ENCODE data around the gene ETV3. TPM values are rescaled to one million over a fixed set of nuclear protein-coding genes. Genes with fewer than 3 reads are reported as not detected.

Gene ETV3
- total RNA-seq, 1 donor = 15.9 TPM

DNA sequence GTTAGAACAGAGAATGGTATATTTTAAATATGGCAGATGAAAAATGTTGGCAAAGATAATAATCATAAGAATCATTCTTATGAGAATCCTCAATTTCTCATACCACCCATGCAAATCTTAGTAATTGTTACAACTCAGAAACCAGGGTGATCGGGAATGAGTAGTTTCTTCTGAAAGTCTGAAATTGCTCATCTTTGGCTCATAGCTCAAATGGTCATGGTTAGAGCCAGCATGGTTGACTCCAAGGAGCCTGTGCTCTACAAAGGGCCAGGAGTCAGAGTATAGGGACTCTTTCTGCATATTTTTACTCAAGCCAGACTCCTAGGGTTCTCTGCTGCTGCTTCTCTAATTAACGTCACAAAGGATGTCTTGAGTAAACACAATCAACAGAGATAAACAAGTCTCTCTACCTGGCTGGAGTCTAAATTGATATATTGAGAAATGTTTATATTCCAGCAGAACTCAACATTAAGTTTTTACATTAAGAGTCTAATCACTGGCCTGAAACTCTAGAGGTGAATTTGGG, 1.9 kb upstream of the ETV3 start:
- DNase-seq (ENCODE audit: low read depth in 2 of 3, low spot score in 2 of 3) = no peak

DNA sequence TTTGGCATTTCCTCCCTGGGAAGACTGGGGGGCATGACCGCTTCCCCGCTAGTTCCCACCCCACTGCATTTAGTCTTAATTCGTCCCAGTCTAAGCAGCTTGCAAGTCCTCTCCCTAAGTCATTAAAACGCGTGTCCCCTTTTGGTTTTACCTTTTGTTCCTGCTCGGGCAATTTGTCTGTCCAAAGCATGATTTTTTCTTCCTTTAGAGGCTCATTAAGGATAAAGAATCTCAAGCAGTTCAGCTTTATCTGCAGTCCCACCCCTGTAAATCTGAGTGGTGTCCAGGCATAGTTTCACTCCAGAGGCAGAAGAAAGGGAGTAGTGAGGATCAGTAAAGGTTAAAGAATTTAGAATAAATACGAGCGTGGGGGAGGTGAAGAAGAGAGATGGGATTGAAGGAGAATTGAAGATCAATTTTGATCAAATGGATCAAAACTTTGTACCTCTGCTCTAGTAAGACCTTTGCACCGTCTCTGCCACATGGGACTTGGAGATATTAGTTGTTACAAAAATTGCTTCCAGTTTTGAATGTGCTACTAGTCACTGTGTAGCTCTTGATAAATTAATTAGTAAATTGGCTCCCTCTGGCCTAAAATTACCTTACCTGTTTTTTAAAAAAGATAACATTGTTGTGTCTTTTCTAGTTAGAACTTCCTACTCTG, 989 bp upstream of the ETV3 start:
- no peak for DNase-seq (ENCODE audit: low read depth in 2 of 3, low spot score in 2 of 3)

GRCh38 chr1:157137408-157138219, 581 bp downstream of the ETV3 start:
- peak in 2 of 3 donors; percentile 31 to 46 for DNase-seq (ENCODE audit: low read depth in 2 of 3, low spot score in 2 of 3)

GRCh38 chr1:157137046-157137407, 1.2 kb downstream of the ETV3 start:
- no peak for DNase-seq (ENCODE audit: low read depth in 2 of 3, low spot score in 2 of 3)

GRCh38 chr1:157136133-157136532, 2.1 kb downstream of the ETV3 start:
- DNase-seq (ENCODE audit: low read depth in 2 of 3, low spot score in 2 of 3) = no peak

- no peak for DNase-seq (ENCODE audit: low read depth in 2 of 3, low spot score in 2 of 3)
Observed at GRCh38 chr1:157135646-157136045, 2.5 kb downstream of the ETV3 start.

DNA sequence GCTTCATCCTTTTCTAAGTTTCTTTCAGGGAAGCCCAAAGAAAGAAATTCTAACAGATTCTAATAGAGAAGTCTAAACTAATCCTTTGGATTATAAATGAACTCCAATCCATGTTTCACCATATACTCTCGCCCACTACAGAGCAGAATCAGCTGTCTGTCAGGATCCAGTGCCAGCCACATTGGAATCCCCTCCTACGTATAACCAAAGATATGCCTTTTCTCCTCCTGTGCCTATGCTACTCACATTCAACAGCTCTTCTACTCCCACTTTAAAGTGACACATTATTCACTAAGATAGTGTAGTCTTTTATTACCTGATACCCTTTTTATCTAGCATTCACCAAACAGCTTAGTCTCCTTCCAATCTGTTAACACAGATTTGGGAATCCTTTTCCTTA, 3.1 kb downstream of the ETV3 start:
- DNase-seq (ENCODE audit: low read depth in 2 of 3, low spot score in 2 of 3) = no peak

DNA sequence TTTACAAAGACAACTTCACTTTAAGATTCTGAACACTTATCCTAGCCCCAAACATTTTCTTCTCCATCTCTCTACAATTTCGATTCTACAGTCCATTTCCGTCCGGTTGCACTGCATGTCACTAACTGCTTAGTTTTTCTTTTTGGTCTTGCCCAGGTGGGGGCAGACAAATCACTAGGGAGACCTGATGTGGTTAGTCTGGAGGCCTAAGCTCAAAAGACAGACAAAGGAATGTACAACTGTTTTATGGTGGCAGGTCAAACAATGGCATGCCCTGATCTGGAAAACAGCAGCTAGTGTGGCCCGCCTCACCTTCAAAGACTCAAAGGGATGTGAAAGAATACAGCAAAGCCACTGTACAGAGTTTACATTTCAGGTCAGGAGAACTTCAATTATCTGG, 3.8 kb downstream of the ETV3 start:
- no peak for DNase-seq (ENCODE audit: low read depth in 2 of 3, low spot score in 2 of 3)

- peak in 2 of 3 donors; percentile 6 to 26 for DNase-seq (ENCODE audit: low read depth in 2 of 3, low spot score in 2 of 3)
Observed at GRCh38 chr1:157133426-157133825, 4.8 kb downstream of the ETV3 start.

GRCh38 chr1:157132616-157133167, 5.5 kb downstream of the ETV3 start:
- no peak for DNase-seq (ENCODE audit: low read depth in 2 of 3, low spot score in 2 of 3)

DNA sequence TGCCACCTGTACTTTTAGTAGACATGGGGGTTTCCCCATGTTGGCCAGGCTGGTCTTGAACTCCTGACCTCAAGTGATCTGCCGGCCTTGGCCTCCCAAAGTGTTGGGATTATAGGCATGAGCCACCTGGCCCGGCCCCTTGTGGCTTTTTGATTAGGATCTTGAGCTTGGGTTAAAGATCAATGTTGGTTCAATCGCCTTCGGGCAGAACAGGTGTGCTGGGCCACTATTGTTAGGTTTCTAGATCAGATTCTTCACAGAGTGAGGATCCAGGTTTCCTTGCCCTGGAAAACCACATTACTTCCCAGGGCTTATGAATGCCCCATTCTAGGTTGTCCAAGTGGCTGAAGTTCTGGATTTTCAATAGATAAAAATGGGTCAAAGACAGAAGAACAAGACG, 6.1 kb downstream of the ETV3 start:
- DNase-seq (ENCODE audit: low read depth in 2 of 3, low spot score in 2 of 3) = no peak

DNA sequence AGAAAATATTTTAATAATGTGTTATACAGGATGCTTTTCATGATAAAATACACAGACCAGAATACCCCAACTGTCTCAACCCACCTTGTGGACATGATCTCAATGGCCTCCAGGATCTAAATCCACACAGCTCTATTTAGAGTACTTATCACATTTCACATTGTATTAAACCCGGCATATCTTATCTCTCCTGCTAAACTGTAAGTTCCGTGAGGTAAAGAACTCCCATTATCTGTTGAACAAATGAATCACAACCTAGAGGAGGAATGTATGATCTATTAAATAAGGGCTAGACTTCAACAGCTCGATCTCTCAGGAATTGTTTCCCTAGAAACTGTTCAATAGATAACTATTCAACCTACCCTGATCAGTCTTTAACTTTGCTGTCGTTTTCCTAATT, 6.9 kb downstream of the ETV3 start:
- no peak for DNase-seq (ENCODE audit: low read depth in 2 of 3, low spot score in 2 of 3)

- peak in 1 of 3 donors; percentile 6 for DNase-seq (ENCODE audit: low read depth in 2 of 3, low spot score in 2 of 3)
Observed at GRCh38 chr1:157124855-157125254, 13.3 kb downstream of the ETV3 start.

DNA sequence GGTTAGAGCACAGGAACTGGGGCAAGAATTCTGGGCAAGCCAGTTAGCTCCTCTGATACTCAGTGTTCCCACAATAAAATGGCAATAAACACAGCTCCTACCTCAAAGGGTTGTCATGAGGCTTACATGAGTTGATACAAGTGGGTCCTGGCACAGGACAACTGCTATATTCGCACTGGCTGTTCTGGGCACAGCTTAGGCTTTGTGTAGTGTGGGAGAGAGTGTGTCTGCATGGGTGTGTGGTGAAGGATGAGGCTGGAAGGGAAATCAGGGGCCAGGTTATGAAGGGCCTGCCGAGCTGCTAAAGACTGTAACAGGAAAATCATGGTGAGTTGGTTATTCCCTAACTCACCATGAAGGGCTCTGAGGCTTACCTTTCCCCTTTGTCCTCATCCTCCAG, 18.7 kb downstream of the ETV3 start:
- no peak for DNase-seq (ENCODE audit: low read depth in 2 of 3, low spot score in 2 of 3)

DNA sequence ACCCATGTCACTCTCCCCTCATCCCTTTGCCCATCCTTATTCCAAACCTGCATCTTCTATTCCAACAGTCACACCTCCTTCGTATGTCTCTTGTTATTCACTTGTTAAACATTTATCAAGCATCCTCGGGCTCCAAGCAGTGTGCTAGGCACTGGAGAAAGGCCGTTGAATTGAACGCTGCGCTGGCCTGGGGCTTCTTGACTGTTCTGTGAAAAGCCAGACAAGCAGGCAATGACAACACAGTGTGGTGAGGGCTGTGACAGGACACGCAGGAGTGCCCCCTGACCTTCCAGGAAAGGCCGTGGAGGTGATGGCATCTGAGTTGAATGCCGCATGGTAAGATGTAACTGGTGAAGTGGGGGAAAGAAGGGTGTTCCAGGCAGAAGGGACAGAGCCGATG, 19.2 kb downstream of the ETV3 start:
- DNase-seq (ENCODE audit: low read depth in 2 of 3, low spot score in 2 of 3) = no peak

GRCh38 chr1:157117527-157118057, 20.6 kb downstream of the ETV3 start:
- no peak for DNase-seq (ENCODE audit: low read depth in 2 of 3, low spot score in 2 of 3)

DNA sequence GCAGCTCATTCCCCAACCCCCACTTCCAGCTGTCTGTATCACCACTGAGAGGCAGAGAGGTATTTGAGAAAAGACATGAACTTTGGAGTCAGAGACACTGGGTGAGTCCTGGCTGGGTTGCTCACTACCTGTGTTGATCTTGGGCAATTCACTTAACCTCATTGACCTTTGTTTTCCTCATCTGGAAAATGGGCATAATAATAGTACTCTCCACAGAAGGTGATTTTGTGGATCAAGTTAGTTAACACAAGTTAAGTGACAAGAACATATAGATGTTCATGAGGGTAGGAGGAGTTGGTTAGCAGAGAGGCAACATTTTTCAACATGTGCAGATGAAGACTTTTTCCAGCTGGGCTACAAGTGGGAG, 21.5 kb downstream of the ETV3 start:
- no peak for DNase-seq (ENCODE audit: low read depth in 2 of 3, low spot score in 2 of 3)

DNA sequence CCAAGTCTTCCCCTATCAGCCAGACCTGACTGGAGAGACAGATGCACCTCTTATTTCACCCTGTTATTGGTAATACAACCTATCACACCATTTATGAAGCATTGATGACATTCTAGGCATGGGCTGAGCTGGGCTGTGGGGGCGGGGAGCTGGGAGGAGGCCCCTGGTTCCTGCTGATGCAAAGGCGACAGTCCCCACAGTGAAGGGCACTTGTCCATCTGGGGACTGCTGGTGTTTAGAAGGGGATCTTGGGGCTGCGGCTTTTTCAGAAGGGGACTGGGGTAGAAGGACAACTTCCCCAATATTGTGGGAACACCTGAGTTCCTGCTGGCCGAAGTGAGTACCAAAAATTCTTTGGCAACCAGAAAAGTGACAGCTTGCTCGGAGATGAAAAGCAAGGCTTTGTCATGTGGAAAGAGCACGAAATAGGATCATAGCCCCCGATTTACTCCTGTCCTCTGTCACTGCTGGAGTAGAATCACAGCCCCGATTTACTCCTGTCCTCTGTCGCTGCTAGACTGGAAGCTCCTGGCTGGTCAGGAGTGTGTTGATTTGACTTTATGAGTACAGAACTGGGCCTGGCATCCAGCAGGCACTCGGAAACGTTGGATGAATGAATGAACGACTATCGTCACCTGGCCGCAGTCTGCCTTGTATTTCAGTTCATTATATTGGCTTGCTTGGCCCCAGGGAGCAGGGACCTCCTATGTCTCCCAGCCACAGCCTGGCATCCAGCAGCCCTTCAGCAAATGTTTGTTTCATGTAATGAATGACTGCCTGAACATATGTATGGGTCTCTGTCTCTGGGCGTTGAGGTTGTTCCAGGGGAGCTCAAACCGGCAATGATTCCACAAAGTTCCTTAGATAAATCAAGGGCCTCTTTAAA, 22.1 kb downstream of the ETV3 start:
- DNase-seq (ENCODE audit: low read depth in 2 of 3, low spot score in 2 of 3) = no peak

DNA sequence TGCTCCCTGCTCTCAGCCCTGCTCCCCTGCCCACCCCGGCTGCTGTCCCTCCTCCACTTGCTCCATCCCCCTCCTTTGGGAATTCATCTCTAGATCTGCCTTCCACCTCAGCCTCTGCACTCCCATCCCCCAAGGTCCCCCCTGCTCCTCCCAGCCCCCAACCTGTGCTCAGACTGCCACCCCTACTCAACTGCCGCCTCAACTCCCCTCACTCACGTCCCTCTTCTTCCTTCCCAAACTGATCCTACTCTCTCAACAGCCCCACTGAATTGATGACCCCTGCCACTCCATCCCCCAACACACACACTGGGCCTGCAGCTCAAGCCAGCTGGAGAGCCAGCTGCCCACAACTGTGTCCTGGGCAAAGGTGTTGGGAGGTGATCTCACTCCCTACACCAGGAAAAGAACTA, 22.8 kb downstream of the ETV3 start:
- no peak for DNase-seq (ENCODE audit: low read depth in 2 of 3, low spot score in 2 of 3)
